ENCODE results near the gene CISD2.

- TF ChIP-seq TAF1 (IDR thresholded peaks at IDR 0.05; ENCODE audit: borderline replicate concordance, low read depth, low read length) (no peak), POLR2A (IDR thresholded peaks at IDR 0.05; ENCODE audit: low read depth, low read length) (no peak), POLR2AphosphoS5 (IDR thresholded peaks at IDR 0.05; ENCODE audit: low read depth, low read length) (no peak)
Observed at GRCh38 chr4:102823464-102823863, 45.3 kb upstream of the CISD2 start.
